Stimulated activated CD8-positive, alpha-beta memory T cell treated with anti-CD3 and anti-CD28 coated beads, Interleukin-12 subunit alpha, Interleukin-12 subunit beta, amount 100 ng/mL, for 1 hour (primary cell): Measurements from ENCODE around the gene TUBE1.
A peak's percentile ranks its signal among the peaks of the same experiment; 100 is the strongest.

ENCODE experiments used
- DNase-seq: peaks from one replicate; pipeline ENCODE4 v3.0.0-alpha.2; 2020; ENCODE audit warnings: low read depth

The TUBE1 gene

GRCh38 chr6:112033791-112034615 lies 53.3 kb downstream of the TUBE1 start:
- no peak for DNase-seq

- no peak for DNase-seq
Measured at GRCh38 chr6:112032728-112033127, 54.6 kb downstream of the TUBE1 start.

- no peak for DNase-seq
Measured at GRCh38 chr6:112031960-112032359, 55.3 kb downstream of the TUBE1 start.

- DNase-seq: no peak
Measured at GRCh38 chr6:112030961-112031660, 56.2 kb downstream of the TUBE1 start.

GRCh38 chr6:112030206-112030960 lies 56.9 kb downstream of the TUBE1 start:
- DNase-seq: no peak

GRCh38 chr6:112029045-112029822 lies 58.0 kb downstream of the TUBE1 start:
- DNase-seq: peak; percentile 43

- DNase-seq: no peak
Measured at GRCh38 chr6:112027942-112028674, 59.2 kb downstream of the TUBE1 start.

- no peak for DNase-seq
Measured at GRCh38 chr6:112026933-112027332, 60.3 kb downstream of the TUBE1 start.

- DNase-seq: no peak
Measured at GRCh38 chr6:112024464-112024863, 62.8 kb downstream of the TUBE1 start.

- no peak for DNase-seq
Measured at GRCh38 chr6:112022749-112023148, 64.5 kb downstream of the TUBE1 start.

GRCh38 chr6:112021691-112022310 lies 65.5 kb downstream of the TUBE1 start:
- no peak for DNase-seq
